Epithelial cell of esophagus (primary cell): ENCODE measurements around the gene TMEM131.

ENCODE experiments used
- DNase-seq: peaks from one replicate; pipeline ENCODE4 v3.0.0; 2010; ENCODE audit warnings: low read depth
- H3K4me3 ChIP-seq: 2 replicates; pipeline ENCODE4 v1.5.1; 2011; ENCODE audit warnings: mild to moderate bottlenecking, low read length, control low read depth
- TF ChIP-seq, protein P1 (sequence below): IDR thresholded peaks from 2 replicates; pipeline ENCODE4 v1.5.1; 2011; ENCODE audit warnings: low read depth, mild to moderate bottlenecking, low read length, control low read depth, inconsistent platforms; ENCODE audit not compliant: insufficient read depth; ENCODE audit errors: missing control alignments

The TMEM131 gene

DNA sequence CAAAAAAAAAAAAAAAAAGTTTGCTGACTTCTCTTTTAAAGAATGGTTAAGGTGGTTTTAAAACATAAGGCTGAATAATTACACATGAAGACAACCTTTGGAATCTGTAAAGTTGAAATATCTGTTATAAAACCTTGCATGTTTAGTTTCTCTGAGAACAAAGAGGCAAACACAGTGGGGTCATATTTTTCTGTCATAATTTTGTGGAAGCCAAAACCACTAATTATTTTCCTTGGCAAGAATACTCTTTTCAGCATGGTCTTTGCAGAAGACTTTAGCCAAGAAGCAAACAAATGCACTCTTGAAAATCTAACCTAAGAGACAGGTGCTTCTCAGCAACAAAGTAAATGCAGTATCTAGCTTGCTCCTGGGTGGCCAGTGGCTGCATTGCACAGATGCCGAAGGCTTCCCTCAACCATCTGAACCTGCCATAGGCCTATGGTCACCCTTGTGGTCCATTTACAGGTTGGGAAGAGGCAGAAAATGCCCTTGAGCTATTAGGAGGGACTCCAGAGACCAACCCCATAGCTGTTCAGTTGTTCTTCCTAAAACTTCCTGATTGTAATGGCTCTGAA, 237.5 kb downstream of the TMEM131 start:
- no peak for DNase-seq
- H3K4me3 ChIP-seq: no peak overlapping the region
- TF ChIP-seq, protein P1, sequence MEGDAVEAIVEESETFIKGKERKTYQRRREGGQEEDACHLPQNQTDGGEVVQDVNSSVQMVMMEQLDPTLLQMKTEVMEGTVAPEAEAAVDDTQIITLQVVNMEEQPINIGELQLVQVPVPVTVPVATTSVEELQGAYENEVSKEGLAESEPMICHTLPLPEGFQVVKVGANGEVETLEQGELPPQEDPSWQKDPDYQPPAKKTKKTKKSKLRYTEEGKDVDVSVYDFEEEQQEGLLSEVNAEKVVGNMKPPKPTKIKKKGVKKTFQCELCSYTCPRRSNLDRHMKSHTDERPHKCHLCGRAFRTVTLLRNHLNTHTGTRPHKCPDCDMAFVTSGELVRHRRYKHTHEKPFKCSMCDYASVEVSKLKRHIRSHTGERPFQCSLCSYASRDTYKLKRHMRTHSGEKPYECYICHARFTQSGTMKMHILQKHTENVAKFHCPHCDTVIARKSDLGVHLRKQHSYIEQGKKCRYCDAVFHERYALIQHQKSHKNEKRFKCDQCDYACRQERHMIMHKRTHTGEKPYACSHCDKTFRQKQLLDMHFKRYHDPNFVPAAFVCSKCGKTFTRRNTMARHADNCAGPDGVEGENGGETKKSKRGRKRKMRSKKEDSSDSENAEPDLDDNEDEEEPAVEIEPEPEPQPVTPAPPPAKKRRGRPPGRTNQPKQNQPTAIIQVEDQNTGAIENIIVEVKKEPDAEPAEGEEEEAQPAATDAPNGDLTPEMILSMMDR: no peak

DNA sequence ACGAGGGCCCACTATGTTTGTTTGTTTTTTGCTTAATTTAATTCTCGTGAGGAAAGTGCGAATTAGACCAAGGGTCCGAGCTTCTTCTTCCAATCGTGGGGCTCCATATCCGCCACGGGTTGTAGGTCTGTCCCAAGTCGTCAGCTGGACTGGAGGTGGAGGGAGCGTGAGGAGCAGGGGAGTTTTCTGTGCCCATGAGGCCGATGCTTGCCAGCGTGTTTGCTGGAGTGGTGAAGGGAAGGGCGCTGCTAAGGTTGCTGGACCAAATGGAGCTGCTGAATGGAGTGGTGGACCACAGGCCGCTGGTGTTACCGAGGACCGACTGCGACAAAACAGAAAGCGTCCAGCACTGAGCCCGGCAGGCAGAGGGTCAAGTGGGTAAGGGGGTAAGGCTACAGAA, 238.7 kb downstream of the TMEM131 start:
- DNase-seq: no peak
- H3K4me3 ChIP-seq: no peak overlapping the region
- TF ChIP-seq, protein P1: no peak

DNA sequence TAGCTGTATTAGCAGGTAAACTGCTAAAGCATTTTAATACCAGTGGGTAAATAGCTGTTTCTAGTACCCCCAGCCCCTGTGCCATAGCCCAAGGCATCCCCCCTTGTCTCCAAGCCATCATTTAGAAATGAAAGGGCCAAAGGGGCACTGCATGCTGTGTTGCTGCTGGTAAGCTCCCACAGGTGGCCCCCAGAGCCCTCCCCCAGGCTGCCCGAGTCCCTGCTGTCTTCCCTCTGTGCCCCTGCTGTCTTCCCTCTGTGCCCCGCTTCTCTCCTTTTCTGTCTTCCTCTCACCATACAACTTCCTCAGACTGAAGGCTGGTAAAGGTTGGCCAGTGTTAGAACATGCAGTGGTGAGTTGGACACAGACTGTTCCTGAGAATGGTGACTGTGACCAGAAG, 240.3 kb downstream of the TMEM131 start:
- no peak for DNase-seq
- no peak overlapping the region for H3K4me3 ChIP-seq
- TF ChIP-seq, protein P1: no peak

DNA sequence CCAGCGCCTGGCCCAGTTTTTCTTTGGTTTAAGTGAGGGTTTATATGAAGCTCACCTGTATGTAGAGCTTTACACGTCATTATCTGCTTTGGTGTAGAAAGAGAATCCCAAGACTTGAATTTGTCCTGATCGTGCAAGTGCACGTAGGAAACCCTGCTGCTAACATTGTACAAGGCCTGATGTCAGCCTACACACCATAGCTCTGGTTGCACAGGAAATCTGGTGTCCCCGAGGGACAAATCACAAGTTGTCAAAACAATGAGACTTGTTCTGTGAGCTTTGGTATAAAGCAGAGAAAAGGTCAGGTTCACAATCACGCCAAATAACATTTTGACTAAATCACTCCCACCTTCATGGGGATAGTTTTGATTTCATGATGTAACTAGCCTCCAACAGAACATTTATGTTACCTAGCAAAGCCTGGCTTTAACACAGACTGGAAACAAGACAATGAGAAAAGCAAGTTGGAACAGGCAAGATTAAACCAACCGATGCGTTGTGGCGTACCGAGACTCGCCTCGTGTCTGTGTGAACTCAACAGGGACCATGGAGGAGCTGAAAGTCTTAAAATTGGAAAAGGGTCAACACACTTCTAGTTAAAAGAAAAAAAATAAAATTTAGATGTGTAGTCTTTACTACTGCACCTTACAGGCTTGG, 240.9 kb downstream of the TMEM131 start:
- no peak overlapping the region for H3K4me3 ChIP-seq
- DNase-seq: peak; percentile 80
- TF ChIP-seq, protein P1: no peak

DNA sequence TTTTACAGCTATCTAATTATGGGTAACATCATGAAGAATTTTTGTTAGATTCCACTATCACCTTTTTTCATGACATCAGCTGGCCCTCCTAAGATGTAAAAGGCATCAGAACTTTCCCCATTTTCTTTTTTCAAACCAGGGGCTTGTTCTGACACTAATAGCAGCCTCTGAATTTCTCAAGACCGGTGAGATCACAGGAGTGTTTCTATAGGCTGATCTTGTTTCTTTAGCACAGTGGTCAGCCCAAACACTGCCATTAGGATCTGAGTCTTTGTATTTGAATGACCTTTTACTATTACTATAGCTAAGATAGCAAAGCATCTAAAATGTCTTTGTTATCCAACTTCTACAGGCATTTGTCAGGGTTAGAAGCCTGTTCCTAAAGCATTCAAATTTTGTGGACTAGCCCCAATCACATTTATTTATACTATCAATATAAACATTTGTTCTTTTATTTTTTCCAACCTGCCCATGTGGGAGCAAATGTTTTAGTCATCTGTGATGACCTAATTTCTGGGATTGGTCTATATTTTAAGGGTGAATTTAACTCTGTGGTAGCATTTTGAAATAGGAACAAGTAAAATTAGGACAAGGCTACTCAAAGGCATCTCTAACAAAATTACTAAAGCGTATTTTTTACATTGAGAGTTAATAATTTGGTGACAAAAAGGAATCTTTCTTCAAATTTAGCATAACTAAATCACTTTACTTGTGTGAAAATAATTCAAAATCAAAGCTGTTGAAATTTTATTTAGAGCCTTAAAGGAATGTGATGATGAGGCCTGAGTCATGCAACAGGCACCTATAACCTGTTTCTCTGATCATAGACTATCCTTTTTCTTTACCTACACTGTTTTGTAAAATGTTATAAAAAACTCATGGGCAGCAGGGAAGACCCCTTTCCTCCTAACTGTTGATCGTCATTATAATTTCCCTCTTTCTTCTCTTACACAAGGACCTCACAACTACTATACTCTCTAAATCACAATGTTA, 243.1 kb downstream of the TMEM131 start:
- DNase-seq: peak; percentile 65
- TF ChIP-seq, protein P1: no peak
- no peak overlapping the region for H3K4me3 ChIP-seq

DNA sequence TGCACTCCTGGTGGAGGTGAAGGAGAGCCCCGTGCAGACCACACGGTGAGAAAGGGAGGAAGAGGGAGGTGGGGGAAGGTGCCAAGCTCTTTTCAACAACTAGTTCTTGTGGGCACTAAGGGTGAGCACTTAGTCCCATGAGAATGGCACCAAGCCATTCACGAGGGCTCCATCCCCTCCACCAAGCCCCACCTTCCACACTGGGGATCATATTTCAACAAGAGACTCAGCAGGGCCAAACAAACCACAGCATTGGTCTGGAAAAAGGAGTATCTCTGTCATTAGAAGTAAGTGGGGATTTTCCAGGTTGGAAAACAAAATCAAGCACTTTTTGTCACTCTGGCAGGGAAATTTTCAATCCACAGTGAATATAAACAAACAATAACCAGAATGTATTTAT, 244.0 kb downstream of the TMEM131 start:
- TF ChIP-seq, protein P1: no peak
- no peak for DNase-seq
- no peak overlapping the region for H3K4me3 ChIP-seq
